ENCODE data around the gene NDUFA6. TPM values are rescaled to one million over a fixed set of nuclear protein-coding genes. Genes with fewer than 3 reads are reported as not detected.
A peak's percentile ranks its signal among the peaks of the same experiment; 100 is the strongest.
"Not testable (repeated sequence)": the region's sequence is repeated elsewhere in the genome, so short reads cannot be mapped to it uniquely, and the experiment has no call there.

NDUFA6 gene
- total RNA-seq, 1 donor from 2014 or later: 23.9 TPM

DNA sequence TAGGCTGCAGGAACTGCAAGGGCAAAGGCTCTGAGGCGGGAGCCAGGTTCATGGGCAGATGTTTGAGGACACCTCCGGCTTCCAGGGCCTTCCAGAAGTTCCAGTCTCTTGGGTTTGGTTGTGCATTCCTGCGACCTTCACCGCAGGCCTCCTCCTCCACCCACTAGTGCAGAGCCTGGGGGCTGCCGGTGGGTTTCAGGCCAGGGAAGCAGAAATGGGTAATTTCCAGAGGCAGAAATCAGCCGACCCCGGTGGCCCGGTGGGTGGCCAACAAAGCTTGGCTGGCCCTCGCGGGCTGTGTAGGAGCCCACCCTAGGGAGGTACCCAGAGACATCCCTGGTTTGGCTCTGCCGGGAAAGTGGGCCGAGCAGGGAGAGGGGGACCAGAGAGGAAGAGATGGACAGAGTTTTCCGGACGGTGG is 16.9 kb downstream of the NDUFA6 start:
- H3K9me3 ChIP-seq: no peaks in the 10 kb centered on the region
- TF ChIP-seq, protein P1, sequence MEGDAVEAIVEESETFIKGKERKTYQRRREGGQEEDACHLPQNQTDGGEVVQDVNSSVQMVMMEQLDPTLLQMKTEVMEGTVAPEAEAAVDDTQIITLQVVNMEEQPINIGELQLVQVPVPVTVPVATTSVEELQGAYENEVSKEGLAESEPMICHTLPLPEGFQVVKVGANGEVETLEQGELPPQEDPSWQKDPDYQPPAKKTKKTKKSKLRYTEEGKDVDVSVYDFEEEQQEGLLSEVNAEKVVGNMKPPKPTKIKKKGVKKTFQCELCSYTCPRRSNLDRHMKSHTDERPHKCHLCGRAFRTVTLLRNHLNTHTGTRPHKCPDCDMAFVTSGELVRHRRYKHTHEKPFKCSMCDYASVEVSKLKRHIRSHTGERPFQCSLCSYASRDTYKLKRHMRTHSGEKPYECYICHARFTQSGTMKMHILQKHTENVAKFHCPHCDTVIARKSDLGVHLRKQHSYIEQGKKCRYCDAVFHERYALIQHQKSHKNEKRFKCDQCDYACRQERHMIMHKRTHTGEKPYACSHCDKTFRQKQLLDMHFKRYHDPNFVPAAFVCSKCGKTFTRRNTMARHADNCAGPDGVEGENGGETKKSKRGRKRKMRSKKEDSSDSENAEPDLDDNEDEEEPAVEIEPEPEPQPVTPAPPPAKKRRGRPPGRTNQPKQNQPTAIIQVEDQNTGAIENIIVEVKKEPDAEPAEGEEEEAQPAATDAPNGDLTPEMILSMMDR (IDR thresholded peaks at IDR 0.05): no peak
- intact Hi-C loops (cut with DNase I): loop anchor here (5.0 to 10.0 kb wide), 2 partner anchors 126 to 1111 kb away; partner anchors contain the start of genes CENPM and TTLL12
- no peaks in the 10 kb centered on the region for H3K27me3 ChIP-seq
- peaks cover 0 to 40% of the 10 kb centered on the region in 2 donors for H3K4me1 ChIP-seq
- DNase-seq (ENCODE audit: low spot score in 2 of 2): no peak
- H3K36me3 ChIP-seq: peaks cover 6 to 12% of the 10 kb centered on the region in 2 donors
- peak overlapping the region; percentile 87 to 90 for H3K27ac ChIP-seq
- peak overlapping the region; percentile 70 to 81 for H3K4me3 ChIP-seq

DNA sequence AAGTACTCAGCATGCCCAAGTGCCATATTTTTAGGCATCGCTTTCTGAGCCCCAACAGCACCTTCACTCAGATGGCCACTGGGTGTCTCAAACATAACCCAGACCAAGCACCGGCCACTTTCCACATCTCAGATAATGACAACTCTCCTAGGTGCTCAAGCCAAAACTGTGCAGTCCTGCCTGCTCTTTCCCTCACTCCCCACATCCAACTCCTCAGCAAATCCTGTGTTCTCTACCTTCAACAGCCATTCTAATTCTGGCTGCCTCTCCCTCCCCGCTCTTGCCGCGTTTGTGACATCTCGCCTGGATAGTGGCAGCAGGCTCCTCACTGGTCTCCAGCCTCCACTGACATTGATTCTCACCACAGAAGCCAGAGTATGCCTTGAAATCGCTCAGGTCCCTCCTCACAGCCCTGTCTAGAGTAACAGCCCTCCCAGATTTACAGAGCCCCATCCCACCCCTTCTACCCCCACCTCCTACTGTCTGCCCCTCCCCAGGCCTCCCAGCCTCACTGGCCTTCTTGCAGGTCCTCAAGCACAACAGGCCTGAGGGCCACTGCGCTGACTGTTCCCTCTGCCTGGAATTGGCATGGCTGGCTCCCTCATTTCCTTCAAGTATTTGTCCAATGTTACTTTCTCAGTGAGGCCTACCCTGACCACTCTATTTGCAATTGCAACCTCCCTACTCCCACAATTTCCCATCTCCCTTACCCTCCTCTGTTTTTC is 17.8 kb downstream of the NDUFA6 start:
- intact Hi-C loops (cut with DNase I): loop anchor here (5.0 to 10.0 kb wide), 2 partner anchors 125 to 1112 kb away; partner anchors contain the start of genes CENPM and TTLL12
- peaks cover 0 to 32% of the 10 kb centered on the region in 2 donors for H3K4me1 ChIP-seq

DNA sequence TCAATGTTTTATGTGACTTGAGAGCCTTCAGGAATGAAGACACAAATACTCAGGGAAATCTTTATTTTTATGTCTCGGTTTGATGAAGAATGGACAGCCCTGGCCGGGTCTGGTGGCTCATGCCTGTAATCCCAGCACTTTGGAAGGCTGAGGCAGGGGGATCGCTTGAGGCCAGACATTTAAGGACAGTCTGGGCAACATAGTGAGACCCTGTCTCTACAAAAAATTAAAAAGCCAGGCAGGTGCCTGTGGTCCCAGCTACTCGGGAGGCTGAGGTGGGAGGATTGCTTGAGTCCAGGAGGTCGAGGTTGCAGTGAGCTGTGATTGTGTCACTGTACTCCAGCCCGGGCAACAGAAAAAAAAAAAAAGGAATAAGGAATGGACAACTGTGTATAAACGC is 19.1 kb downstream of the NDUFA6 start:
- H3K4me3 ChIP-seq: peak overlapping the region; percentile 46 to 73
- H3K4me1 ChIP-seq: peaks cover 0 to 28% of the 10 kb centered on the region in 2 donors
- H3K27me3 ChIP-seq; H3K9me3 ChIP-seq; DNase-seq (ENCODE audit: low spot score in 2 of 2): not testable (repeated sequence)
- peak overlapping the region; percentile 81 to 84 for H3K27ac ChIP-seq
- intact Hi-C loops (cut with DNase I): loop anchor here (5.0 to 10.0 kb wide), 2 partner anchors 124 to 1113 kb away; partner anchors contain the start of genes CENPM and TTLL12
- H3K36me3 ChIP-seq: peaks cover 8 to 14% of the 10 kb centered on the region in 2 donors

More for the DNA sequence above, 17.8 kb downstream of the NDUFA6 start:
- Histone ChIP-seq H3K36me3 (peaks cover 6 to 13% of the 10 kb centered on the region in 2 donors), H3K27ac (no peak overlapping the region), H3K9me3 (no peaks in the 10 kb centered on the region), H3K4me3 (no peak overlapping the region), H3K27me3 (no peaks in the 10 kb centered on the region)
- DNase-seq (ENCODE audit: low spot score in 2 of 2): no peak
- TF ChIP-seq, protein P1 (IDR thresholded peaks at IDR 0.05): no peak

DNA sequence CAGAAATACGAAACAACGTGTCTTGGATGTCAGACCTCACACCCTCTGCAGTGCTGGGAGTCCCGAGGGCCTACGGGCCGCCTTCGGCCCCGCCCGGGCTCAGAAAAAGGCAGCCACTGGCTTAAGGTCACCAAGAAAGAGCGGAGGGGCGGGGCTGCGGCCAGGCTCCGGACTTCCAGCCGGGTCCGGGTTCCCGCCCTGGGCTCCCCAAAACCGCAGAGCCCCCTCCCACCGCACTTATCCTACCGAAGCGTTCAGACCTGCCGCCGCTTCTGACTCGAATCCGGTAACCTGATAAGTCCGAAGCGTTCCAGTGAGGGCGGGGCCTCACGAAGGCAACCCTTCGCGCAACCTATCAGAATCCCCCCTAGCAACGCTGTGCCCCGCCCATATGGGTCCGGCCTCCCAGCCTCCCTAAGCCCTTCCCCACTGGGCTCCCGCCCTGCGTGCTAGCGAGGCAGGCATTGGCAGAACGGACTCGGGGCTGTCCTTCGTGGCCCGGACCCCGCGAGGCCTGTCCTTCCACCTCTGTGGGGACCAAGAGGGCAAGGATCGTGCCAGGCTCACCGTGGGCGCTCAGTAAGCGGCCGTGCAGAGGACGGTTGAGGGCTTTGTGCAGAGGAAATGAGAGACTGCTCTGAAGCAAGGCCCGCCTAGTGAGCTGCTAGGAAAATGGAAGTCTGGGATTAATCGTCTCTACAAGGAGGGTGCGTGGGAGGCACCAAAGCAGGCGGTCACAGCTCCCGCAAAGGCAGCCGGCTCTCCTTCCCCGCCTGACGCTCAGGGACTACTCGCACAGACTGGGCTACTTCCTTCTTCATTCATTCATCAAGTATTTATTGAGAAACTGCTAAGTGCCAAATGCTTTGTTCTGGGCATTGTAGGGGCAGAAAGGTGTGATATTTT is 19.8 kb downstream of the NDUFA6 start, which contains the start of gene NAGA:
NAGA (minus strand) TSS at position 296 of the 906 bp plus-strand sequence. CDS start 515 bp downstream, outside the sequence.
- no peaks in the 10 kb centered on the region for H3K9me3 ChIP-seq
- DNase-seq (ENCODE audit: low spot score in 2 of 2): peak; percentile 91 to 98
- no peaks in the 10 kb centered on the region for H3K27me3 ChIP-seq
- H3K27ac ChIP-seq: peak within 1 kb of the TSS; percentile 81 to 84
- H3K4me1 ChIP-seq: peaks cover 0 to 28% of the 10 kb centered on the region in 2 donors
- peak within 1 kb of the TSS; percentile 46 to 73 for H3K4me3 ChIP-seq
- intact Hi-C loops (cut with DNase I): loop anchor here (1.0 to 10.0 kb wide), 4 partner anchors 9 to 1114 kb away; partner anchors contain the start of genes CENPM, NDUFA6, SMDT1 and TTLL12
- peaks cover 14 to 21% of the 10 kb centered on the region in 2 donors for H3K36me3 ChIP-seq
- TF ChIP-seq, protein P1 (IDR thresholded peaks at IDR 0.05): no peak

DNA sequence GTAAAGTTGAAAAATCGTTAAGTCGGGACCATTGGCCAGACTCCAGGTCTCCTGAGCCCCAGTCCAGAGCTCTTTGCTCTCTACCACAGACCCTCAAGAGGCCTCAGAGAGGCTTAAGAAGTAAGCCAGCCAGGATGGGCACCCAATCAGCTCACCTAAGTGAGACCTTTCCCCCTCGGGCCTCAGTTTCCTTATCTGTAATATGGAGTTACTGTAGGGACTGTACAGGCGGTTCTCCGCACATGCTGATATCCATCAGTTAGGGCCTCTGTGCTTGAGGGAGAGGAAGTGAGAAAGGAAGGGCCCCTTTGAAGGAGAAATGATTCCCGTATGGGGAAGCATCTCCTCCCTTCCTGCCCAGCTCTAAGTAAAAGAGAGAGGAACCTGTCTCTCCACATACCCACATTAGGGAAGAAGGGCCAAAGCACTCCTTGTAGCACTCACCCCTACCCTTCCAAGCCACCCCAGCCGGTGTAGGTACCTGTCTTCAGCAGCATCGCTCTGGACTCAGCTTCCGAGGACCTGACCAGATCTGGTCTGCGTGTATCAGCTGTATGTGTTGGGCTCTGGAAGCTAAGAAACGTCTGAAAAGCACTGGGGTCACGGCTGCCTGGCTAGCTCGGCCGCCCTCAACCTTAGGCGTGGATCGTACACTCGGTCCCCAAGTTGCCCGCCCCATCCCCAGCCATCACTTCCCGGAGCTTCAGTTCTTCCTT is 20.6 kb downstream of the NDUFA6 start:
- no peaks in the 10 kb centered on the region for H3K27me3 ChIP-seq
- H3K36me3 ChIP-seq: peaks cover 14 to 30% of the 10 kb centered on the region in 2 donors
- H3K9me3 ChIP-seq: no peaks in the 10 kb centered on the region
- intact Hi-C loops (cut with DNase I): loop anchor here (1.0 to 10.0 kb wide), 4 partner anchors 9 to 1115 kb away; partner anchors contain the start of genes CENPM, NDUFA6, SMDT1 and TTLL12
- H3K27ac ChIP-seq: peak overlapping the region; percentile 81 to 84
- peaks cover 0 to 23% of the 10 kb centered on the region in 2 donors for H3K4me1 ChIP-seq
- TF ChIP-seq, protein P1 (IDR thresholded peaks at IDR 0.05): no peak
- H3K4me3 ChIP-seq: peak overlapping the region; percentile 46 to 73
- DNase-seq (ENCODE audit: low spot score in 2 of 2): no peak

All from ascending aorta (tissue), 2 donors.